HG02678 (cell line): ENCODE data around the gene KLF4.
"Not testable (repeated sequence)": the region's sequence is repeated elsewhere in the genome, so short reads cannot be mapped to it uniquely, and the experiment has no call there.

Experiments used
- ATAC-seq: cut with Tn5 transposase; IDR thresholded peaks from one replicate; pipeline ENCODE4 v1.9.1; 2021; ENCODE audit warnings: mild to moderate bottlenecking, moderate library complexity; ENCODE audit not compliant: unreplicated experiment

Gene KLF4

GRCh38 chr9:107489687-107490605 lies at the start of gene KLF4:
KLF4 (minus strand) TSS chr9:107489769; CDS start chr9:107489172, 597 bp downstream.
- ATAC-seq = peak; percentile 76

DNA sequence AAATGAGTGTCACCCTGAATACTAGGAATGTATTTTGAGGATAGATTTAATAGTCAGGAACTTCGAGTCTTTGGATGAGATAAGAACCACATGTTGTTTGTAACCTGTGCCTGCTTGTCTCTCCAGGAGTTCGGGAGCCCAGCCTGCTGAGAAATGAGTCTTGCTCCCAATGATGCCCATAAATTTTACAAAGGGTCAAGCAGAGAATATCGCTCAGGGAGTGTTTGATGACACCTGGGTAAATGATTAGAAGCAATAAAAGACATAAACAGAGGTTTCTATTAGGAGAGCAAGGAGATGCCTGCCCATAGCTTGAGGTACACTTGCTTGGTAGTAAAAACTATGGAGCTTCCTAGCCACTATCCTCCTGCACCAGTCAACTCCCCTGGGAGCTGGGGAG lies 46.9 kb upstream of the KLF4 start:
- no peak for ATAC-seq

- no peak for ATAC-seq
Measured at GRCh38 chr9:107534510-107535078, 45.0 kb upstream of the KLF4 start.

DNA sequence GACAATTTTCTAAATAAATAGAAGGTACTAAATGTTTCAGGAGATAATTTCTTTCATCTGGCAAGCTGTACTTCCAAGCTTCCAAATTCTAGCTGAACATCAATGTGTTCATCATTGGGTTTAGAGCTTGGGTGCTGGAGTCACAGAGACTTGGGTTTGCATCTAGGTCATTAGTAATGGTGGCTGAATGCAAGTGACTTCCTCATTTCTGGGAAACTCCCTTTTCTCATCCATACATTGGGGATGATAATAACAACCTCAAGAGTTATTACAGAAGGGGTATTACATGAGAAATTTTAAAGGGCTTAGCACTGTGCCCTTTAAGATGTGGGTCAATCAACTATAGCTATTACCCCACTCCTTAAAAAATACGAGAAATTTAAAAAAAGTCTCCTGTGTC lies 41.1 kb upstream of the KLF4 start:
- no peak for ATAC-seq

DNA sequence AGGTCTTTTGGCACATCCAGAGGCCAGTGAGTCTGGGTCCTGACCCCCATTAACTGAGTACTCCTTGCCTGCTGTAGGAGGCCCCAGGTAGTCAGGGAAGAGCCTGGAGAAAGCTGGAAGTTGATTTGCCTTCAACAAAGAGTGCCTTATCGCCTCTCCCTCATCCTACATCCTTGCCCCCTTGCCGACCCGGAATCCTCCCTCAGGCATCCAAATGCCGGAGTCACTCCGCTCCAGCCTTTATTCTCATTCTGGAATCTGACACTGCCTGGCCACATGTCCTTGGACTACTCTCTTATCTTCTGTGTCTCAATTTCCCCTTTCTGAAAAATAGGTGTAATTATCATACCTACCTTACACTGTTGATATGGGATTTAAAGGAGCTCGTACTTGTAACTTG lies 39.1 kb upstream of the KLF4 start:
- ATAC-seq = no peak

- ATAC-seq = no peak
Measured at GRCh38 chr9:107523539-107523938, 34.0 kb upstream of the KLF4 start.

DNA sequence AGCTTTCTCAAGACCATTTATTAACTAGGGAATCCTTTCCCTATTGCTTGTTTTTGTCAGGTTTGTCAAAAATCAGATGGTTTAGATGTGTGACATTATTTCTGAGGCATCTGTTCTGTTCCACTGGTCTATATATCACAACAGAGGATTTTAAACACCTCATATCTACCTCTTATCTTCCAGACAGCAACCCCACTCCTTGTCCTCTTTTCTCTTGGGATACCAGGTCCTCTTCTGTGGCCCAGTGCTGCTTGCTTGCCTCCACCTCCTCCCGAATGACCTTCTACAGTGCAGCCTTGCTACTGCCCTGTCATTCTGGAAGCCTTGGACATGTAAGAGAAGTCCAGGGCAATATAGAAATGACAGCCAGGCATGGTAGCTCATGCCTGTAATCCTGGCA lies 30.6 kb upstream of the KLF4 start:
- ATAC-seq = no peak

DNA sequence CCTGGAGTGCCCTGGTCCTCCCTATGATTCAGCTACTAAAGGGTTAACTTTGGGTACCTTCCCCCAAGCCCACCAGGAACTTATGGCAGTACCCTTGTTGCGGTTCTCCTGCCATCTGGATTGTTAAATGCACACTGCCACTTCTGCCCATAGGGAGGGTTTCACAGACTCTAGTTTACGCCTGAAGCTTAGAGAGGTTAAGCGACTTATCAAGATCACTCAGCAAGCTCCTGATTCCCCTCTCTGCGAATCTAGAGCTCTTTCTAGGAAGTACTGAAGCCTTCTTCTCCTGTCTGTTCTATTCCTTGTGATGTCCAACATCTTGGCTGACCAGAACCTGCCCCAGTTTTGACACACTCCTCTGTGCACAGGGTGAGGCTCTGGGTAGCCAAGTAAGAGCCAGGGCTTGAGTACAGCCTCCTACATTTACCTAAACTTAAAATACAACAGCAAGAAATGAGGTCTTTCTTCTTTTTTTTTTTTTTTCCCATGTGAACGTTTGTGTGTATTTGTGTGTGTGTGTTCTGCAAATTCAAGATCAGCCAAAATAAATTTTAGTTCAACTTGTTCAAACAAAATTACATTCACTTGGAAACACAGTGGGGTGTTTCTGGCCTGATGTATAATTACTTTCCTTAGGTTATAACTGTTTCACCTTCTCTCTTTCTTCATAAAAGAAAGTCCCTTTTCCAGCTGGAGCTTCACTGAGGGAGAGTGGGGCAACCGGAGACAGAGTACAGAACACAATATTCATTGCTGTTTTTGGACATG lies 28.7 kb upstream of the KLF4 start:
- no peak for ATAC-seq

DNA sequence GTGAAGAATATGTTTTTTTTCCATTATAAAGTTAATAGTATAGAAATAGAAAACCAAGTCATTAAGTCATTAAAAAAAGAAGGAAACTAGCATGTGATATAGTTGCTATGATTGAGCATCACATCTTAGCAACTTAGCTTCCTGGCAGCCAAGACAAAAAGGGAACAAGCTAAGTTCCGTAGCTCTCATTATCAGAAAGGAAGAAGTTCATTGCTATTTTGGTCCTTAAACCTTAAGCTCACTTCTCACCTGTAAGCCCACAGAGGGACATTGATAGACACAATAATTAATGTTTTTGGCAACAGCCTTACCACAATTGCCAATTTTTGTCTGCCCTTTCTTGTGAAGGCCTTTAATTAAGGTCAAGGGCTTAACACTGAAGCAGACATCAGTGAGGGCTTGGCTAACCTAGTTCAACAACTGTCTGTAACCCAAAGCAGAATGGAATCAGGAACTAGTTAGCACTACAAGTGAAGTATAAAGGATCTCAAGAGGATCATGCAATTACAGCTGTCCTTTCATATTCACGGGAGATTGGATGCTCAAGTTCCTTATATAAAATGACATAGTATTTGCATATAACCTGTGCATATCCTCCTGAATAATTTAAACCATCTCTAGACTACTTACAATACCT lies 24.0 kb upstream of the KLF4 start:
- no peak for ATAC-seq

DNA sequence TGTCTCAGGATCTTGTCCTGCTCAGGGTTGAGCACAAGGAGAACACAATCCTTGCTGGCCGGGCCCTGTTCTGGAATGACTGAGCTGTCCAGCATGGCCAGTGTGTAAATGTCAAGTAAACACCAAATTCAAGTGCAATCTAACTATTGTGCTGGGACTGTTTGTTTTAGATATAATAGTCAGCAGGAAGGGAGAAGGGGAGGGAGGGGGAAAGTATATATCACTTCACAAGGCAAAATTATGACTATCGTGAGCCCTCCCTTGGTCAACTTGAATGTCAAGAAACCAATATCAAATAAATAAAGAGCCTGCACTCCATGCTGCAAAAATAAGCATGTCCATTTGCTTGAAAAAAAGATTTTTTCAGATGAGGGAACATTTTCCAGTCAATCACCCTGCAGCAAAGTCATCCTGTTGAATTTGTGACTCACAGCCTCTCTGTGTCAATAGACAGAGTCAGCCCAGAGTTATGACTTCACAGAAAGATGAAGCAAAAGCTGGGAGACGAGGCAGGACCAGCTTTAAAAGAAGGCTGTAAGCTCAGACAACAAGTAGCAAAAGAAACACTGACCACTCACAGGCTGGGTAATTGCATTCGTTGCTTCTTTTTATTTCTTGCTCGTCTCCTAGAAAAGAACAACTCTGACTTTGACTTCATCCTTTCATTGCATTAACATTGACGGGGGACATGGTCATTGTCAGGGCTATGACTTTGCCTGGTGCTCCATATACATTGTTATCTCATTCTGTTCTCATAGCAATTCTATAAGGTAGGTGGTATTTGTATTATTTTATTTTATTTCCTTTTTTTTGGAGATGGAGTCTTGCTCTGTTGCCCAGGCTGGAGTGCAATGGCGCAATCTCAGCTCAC lies 15.3 kb upstream of the KLF4 start:
- no peak for ATAC-seq

DNA sequence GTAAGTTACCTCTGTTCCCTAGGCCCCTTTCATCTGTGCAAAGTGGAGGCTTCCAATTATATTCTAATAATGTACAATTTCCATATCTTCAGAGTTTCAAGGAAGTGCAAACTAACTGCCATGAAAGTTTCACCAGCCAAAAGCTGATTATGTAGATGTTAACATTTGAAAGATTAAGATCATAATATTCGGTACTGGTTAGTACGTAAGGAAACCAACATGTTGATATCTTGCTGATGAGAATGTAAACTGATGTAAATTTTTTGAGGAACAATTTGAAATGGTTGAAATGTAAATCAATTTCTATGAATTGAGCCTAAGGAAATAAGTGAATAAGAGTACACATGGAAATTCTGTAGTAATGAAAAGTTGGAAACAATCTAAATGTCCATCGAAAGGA lies 12.9 kb upstream of the KLF4 start:
- ATAC-seq = no peak

DNA sequence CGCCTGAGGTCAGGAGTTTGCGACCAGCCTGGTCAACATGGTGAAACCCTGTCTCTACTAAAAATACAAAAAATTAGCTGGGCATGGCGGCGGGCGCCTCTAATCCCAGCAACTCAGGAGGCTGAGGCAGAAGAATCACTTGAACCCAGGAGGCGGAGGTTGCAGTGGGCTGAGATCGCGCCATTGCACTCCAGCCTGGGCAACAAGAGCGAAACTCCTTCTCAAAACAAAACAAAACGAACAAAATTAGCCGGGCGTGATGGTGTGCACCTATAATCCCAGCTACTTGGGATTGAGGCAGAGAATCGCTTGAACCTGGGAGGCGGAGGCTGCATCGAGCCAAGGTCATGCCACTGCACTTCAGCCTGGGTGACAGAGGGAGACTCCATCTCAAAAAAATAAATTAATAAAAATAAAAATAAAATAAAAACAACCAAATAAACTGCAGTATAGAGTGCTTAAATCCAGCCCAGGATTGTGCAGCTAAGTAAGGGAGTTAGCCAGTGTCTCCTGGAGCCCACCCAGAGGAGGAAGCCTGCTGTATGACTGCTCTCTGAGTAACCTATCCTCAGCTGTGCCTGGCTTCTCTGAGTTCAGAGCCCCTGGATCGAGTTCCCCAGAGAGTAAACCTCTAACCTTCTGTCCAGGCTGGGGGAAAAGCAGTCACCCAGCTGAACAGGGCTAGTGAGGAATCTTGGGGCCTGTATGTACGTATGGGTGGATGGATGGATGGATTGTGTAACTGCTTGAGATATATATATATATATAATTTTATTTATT lies 11.0 kb upstream of the KLF4 start:
- ATAC-seq = not testable (repeated sequence)

DNA sequence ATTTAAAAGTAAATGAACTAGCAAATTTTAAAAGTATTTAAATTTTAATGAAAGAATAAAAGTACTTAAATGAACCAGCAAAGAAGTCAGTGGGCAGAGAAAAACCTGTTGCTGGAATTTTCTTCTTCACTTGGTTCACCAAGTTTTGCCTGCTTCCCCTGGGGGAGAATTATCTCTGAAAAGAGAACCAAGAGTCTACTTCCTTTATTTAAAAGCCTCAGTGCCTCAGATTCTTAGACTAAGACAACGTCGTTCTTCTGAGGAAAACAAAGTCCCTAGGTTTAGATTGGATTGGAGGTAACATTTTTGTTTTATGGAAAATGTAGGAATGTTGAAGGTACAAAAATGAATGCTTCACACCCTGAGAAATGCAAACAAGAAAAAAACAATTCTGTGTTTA lies 7.4 kb upstream of the KLF4 start:
- no peak for ATAC-seq

- ATAC-seq = no peak
Measured at GRCh38 chr9:107492381-107492970, 2.9 kb upstream of the KLF4 start.

GRCh38 chr9:107491081-107492053 lies 1.8 kb upstream of the KLF4 start:
- ATAC-seq = no peak

- not testable (repeated sequence) for ATAC-seq
Measured at GRCh38 chr9:107490606-107490970, 1.0 kb upstream of the KLF4 start.

GRCh38 chr9:107489144-107489673 lies 360 bp downstream of the KLF4 start:
- ATAC-seq = peak; percentile 34
